ENCODE measurements around the gene CTSK.
"Not testable (repeated sequence)": the region's sequence is repeated elsewhere in the genome, so short reads cannot be mapped to it uniquely, and the experiment has no call there.

The CTSK gene

GRCh38 chr1:150808121-150808520, at the start of gene CTSK:
Gene CTSK (minus strand): TSS chr1:150808260. CDS start chr1:150806805, 1,455 bp downstream.
- no peak for FAIRE-seq
- TF ChIP-seq CTCF (IDR thresholded peaks at IDR 0.05; ENCODE audit: insufficient read depth, missing control alignments), result no peak

GRCh38 chr1:150852734-150853133, 44.7 kb upstream of the CTSK start:
- FAIRE-seq; DNase-seq (ENCODE audit: insufficient read length, low spot score): not testable (repeated sequence)

More at GRCh38 chr1:150808121-150808520, at the start of gene CTSK:
- no peak for DNase-seq (ENCODE audit: insufficient read length, low spot score)

- DNase-seq (ENCODE audit: insufficient read length, low spot score); FAIRE-seq: not testable (repeated sequence)
Observed at GRCh38 chr1:150850801-150851362, 42.8 kb upstream of the CTSK start.

- DNase-seq (ENCODE audit: insufficient read length, low spot score) (no peak), FAIRE-seq (peak; percentile 32)
- no peak for TF ChIP-seq CTCF (IDR thresholded peaks at IDR 0.05; ENCODE audit: insufficient read depth, missing control alignments)
Observed at GRCh38 chr1:150846473-150847146, 38.5 kb upstream of the CTSK start.

- DNase-seq (ENCODE audit: insufficient read length, low spot score), result no peak
- TF ChIP-seq CTCF (IDR thresholded peaks at IDR 0.05; ENCODE audit: insufficient read depth, missing control alignments), result no peak
- no peak for FAIRE-seq
Observed at GRCh38 chr1:150843474-150843873, 35.4 kb upstream of the CTSK start.

- FAIRE-seq, result no peak
- DNase-seq (ENCODE audit: insufficient read length, low spot score), result no peak
- no peak for TF ChIP-seq CTCF (IDR thresholded peaks at IDR 0.05; ENCODE audit: insufficient read depth, missing control alignments)
Observed at GRCh38 chr1:150842964-150843363, 34.9 kb upstream of the CTSK start.

GRCh38 chr1:150842343-150842742, 34.3 kb upstream of the CTSK start:
- TF ChIP-seq CTCF (IDR thresholded peaks at IDR 0.05; ENCODE audit: insufficient read depth, missing control alignments), result no peak
- DNase-seq (ENCODE audit: insufficient read length, low spot score), result no peak
- no peak for FAIRE-seq

GRCh38 chr1:150841626-150842025, 33.6 kb upstream of the CTSK start:
- no peak for TF ChIP-seq CTCF (IDR thresholded peaks at IDR 0.05; ENCODE audit: insufficient read depth, missing control alignments)
- FAIRE-seq, result no peak
- no peak for DNase-seq (ENCODE audit: insufficient read length, low spot score)

- DNase-seq (ENCODE audit: insufficient read length, low spot score); FAIRE-seq: not testable (repeated sequence)
Observed at GRCh38 chr1:150840850-150841249, 32.8 kb upstream of the CTSK start.
